Gastroesophageal sphincter (tissue), 4 donors: Measurements from ENCODE around the gene SEMA4A. TPM values are rescaled to one million over a fixed set of nuclear protein-coding genes. Genes with fewer than 3 reads are reported as not detected.

Source experiments
- ATAC-seq: fragments of 150-250 bp; one replicate; pipeline ENCODE4 v1.9.1; 2016; ENCODE audit warnings: mild to moderate bottlenecking, moderate library complexity
- H3K27ac ChIP-seq, 4 donors: fragments of 200-600 bp; sonication (generic) in 3 of 4; 1 replicate in 3 of 4; 2 replicates in 1 of 4; pipeline ENCODE4 v1.5.1; 2016 to 2019
- H3K27me3 ChIP-seq: fragments of 200-600 bp; sonication (generic); one replicate; pipeline ENCODE4 v1.5.1; 2019
- H3K36me3 ChIP-seq, 2 donors: fragments of 200-600 bp; sonication (generic); one replicate each; pipeline ENCODE4 v1.5.1; 2019; ENCODE audit warnings: control low read depth in 1 of 2
- H3K4me1 ChIP-seq, 3 donors: fragments of 200-600 bp; sonication (generic); 1 replicate in 2 of 3; 2 replicates in 1 of 3; pipeline ENCODE4 v1.5.1; 2016 to 2019; ENCODE audit warnings: control low read depth in 2 of 3
- H3K4me3 ChIP-seq, 2 donors: fragments of 200-600 bp; sonication (generic); one replicate each; pipeline ENCODE4 v1.5.1; 2019; ENCODE audit warnings: mild to moderate bottlenecking in 1 of 2, moderate library complexity in 1 of 2
- H3K9me3 ChIP-seq, 3 donors: fragments of 200-600 bp; sonication (generic); one replicate each; pipeline ENCODE4 v1.5.1; 2017 to 2019; ENCODE audit warnings: control low read depth in 2 of 3
- EP300 ChIP-seq: sonication (generic); formaldehyde crosslinking; IDR thresholded peaks from one replicate; pipeline ENCODE4 v1.6.1; 2017; ENCODE audit warnings: antibody characterized with exemption, mild to moderate bottlenecking
- POLR2A ChIP-seq, 2 donors: fragments of 450-650 bp; IDR thresholded peaks; one replicate each; pipeline ENCODE4 v1.6.1; 2017; ENCODE audit warnings: antibody characterized with exemption in 2 of 2, mild to moderate bottlenecking in 2 of 2, moderate library complexity in 1 of 2
- POLR2AphosphoS5 ChIP-seq: sonication (generic); formaldehyde crosslinking; IDR thresholded peaks from one replicate; pipeline ENCODE4 v1.6.1; 2017; ENCODE audit warnings: antibody characterized with exemption
- WGBS, 2 donors: methylation state at CpG; one replicate each; pipeline ENCODE4 v1.1.5; 2018; ENCODE audit warnings: low coverage in 1 of 2; 5-methylcytosine and 5-hydroxymethylcytosine counted together
- total RNA-seq, 4 donors: library from RNA; depleted of rRNA; stranded (reverse); fragments of >200 nt; gene quantifications; one replicate each; pipeline ENCODE4 v1.1.0, GENCODE V29; 2016
- TF ChIP-seq, protein P1 (sequence below), 4 experiments: fragments of 200-600 bp in 2 of 4; fragments of 450-650 bp in 2 of 4; sonication (generic) in 1 of 4; IDR thresholded peaks; one replicate each; pipeline ENCODE4 v1.5.1; 2017 to 2019; ENCODE audit warnings: antibody characterized with exemption in 4 of 4, mild to moderate bottlenecking in 2 of 4, moderate library complexity in 2 of 4

Gene SEMA4A
- total RNA-seq, 4 donors from 2014 or later = 1.7 to 7.5 (median 3.4) TPM

DNA sequence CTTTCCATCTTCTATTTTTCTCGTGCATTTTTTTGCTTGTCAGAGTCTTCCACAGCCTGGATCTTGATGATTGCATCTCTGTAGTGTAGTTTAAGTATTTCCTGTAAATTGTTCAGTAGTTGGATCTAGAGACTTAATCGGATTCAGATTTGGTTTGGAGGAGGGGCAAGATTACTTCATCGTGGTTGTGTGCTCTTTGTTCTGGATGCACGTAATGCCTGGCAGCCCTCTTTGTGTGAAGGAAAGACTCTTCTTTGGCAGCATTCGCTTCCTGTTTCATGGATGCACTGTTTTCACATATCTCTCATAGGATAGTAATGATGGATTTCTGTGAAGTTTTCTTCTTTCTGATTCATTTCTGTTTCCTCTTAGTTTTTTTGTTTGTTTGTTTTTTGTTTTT, 14.2 kb downstream of the SEMA4A start:
- Histone ChIP-seq H3K27ac (no peak overlapping the region), H3K9me3 (no peaks in the 10 kb centered on the region), H3K36me3 (no peaks in the 10 kb centered on the region), H3K4me3 (no peak overlapping the region), H3K4me1 (no peaks in the 10 kb centered on the region), H3K27me3 (no peaks in the 10 kb centered on the region)
- 82 to 86% methylated on average over 3 to 5 of the region's 5 CpGs for WGBS, 2 donors
- ATAC-seq = no peak
- TF ChIP-seq, protein P1, sequence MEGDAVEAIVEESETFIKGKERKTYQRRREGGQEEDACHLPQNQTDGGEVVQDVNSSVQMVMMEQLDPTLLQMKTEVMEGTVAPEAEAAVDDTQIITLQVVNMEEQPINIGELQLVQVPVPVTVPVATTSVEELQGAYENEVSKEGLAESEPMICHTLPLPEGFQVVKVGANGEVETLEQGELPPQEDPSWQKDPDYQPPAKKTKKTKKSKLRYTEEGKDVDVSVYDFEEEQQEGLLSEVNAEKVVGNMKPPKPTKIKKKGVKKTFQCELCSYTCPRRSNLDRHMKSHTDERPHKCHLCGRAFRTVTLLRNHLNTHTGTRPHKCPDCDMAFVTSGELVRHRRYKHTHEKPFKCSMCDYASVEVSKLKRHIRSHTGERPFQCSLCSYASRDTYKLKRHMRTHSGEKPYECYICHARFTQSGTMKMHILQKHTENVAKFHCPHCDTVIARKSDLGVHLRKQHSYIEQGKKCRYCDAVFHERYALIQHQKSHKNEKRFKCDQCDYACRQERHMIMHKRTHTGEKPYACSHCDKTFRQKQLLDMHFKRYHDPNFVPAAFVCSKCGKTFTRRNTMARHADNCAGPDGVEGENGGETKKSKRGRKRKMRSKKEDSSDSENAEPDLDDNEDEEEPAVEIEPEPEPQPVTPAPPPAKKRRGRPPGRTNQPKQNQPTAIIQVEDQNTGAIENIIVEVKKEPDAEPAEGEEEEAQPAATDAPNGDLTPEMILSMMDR (IDR thresholded peaks at IDR 0.05) = no peak
- TF ChIP-seq EP300 = no peak
- no peak for TF ChIP-seq POLR2A (IDR thresholded peaks at IDR 0.05)
- TF ChIP-seq POLR2AphosphoS5 = no peak

DNA sequence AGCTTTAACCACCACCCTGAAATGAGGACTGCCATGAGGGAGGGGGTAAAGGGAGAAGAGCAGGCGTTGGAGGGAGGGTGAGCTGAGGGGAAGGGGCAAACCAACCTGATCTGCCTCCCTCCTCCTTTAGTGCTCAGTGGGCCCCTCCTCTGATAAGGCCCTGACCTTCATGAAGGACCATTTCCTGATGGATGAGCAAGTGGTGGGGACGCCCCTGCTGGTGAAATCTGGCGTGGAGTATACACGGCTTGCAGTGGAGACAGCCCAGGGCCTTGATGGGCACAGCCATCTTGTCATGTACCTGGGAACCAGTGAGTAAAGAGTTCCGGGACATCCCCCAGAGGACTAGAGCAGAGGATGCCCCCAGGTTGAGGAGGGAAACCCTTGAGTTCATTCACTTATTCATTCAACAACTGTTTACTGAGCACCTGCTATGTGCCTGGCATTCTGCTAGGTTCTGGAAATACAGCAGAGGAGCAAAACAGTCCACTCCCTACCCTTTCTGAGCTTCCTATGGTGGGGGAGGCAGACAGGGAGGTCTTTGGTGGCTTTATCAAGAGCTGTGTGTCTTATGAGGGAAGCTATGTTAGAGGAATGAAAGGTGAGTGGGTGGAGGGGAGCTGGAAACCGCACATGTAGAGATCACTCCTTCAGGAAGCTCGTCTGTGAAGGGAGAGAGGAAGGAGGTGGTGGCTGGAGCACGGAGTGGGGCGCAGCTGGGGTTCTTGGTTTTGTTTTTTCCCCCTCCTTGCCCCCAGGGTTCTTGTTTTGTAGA, 19.5 kb downstream of the SEMA4A start:
- ATAC-seq = no peak
- Histone ChIP-seq H3K27me3 (no peaks in the 10 kb centered on the region), H3K27ac (no peak overlapping the region), H3K9me3 (no peaks in the 10 kb centered on the region), H3K4me1 (no peaks in the 10 kb centered on the region), H3K36me3 (peaks cover 0 to 24% of the 10 kb centered on the region in 2 donors), H3K4me3 (no peak overlapping the region)
- TF ChIP-seq POLR2AphosphoS5 = no peak
- TF ChIP-seq, protein P1 (IDR thresholded peaks at IDR 0.05) = no peak
- TF ChIP-seq EP300 = no peak
- TF ChIP-seq POLR2A (IDR thresholded peaks at IDR 0.05) = no peak
- WGBS, 2 donors = 77 to 83% methylated on average over 1 to 5 of the region's 9 CpGs

DNA sequence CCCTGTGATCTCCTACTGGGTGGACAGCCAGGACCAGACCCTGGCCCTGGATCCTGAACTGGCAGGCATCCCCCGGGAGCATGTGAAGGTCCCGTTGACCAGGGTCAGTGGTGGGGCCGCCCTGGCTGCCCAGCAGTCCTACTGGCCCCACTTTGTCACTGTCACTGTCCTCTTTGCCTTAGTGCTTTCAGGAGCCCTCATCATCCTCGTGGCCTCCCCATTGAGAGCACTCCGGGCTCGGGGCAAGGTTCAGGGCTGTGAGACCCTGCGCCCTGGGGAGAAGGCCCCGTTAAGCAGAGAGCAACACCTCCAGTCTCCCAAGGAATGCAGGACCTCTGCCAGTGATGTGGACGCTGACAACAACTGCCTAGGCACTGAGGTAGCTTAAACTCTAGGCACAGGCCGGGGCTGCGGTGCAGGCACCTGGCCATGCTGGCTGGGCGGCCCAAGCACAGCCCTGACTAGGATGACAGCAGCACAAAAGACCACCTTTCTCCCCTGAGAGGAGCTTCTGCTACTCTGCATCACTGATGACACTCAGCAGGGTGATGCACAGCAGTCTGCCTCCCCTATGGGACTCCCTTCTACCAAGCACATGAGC, 23.3 kb downstream of the SEMA4A start:
- no peak overlapping the region for H3K27ac ChIP-seq
- no CpG with 5 or more reads among the region's 12 CpGs for WGBS, 2 donors
- no peak overlapping the region for H3K4me3 ChIP-seq
- H3K4me1 ChIP-seq = no peaks in the 10 kb centered on the region
- no peaks in the 10 kb centered on the region for H3K9me3 ChIP-seq
- peaks cover 5% of the 10 kb centered on the region for H3K27me3 ChIP-seq
- TF ChIP-seq POLR2AphosphoS5 (no peak), EP300 (no peak), POLR2A (IDR thresholded peaks at IDR 0.05) (no peak)
- TF ChIP-seq, protein P1 (IDR thresholded peaks at IDR 0.05) = no peak
- no peak for ATAC-seq
- peaks cover 0 to 24% of the 10 kb centered on the region in 2 donors for H3K36me3 ChIP-seq

GRCh38 chr1:156177919-156178654, 24.7 kb downstream of the SEMA4A start:
- Histone ChIP-seq H3K4me1 (no peaks in the 10 kb centered on the region), H3K9me3 (no peaks in the 10 kb centered on the region), H3K27ac (no peak overlapping the region), H3K36me3 (peaks cover 0 to 24% of the 10 kb centered on the region in 2 donors), H3K27me3 (peaks cover 5% of the 10 kb centered on the region), H3K4me3 (no peak overlapping the region)
- no peak for ATAC-seq
- TF ChIP-seq EP300 = no peak
- no peak for TF ChIP-seq POLR2A (IDR thresholded peaks at IDR 0.05)
- no peak for TF ChIP-seq POLR2AphosphoS5
- TF ChIP-seq, protein P1 (IDR thresholded peaks at IDR 0.05) = no peak
- WGBS, 2 donors = 78 to 83% methylated on average over 6 to 7 of the region's 7 CpGs
